Activated naive CD4-positive, alpha-beta T cell treated with anti-CD3 and anti-CD28 coated beads for 36 hours (primary cell): ENCODE measurements around the gene ANKRD16. TPM values are rescaled to one million over a fixed set of nuclear protein-coding genes. Genes with fewer than 3 reads are reported as not detected.
"Not testable (repeated sequence)": the region's sequence is repeated elsewhere in the genome, so short reads cannot be mapped to it uniquely, and the experiment has no call there.

Source experiments
- CTCF ChIA-PET: fragments of 350-600 bp; sonication (Branson Sonifier 250); formaldehyde crosslinking; loops from one replicate; lab custom pipeline; 2021; ENCODE audit warnings: antibody characterized with exemption; lab: Charles Lee
- DNase-seq: peaks from one replicate; pipeline ENCODE4 v3.0.0-alpha.2; 2020
- H3K27ac Mint-ChIP-seq: one replicate; pipeline ENCODE4 v1.8.0; 2021; ENCODE audit warnings: mild to moderate bottlenecking, mixed read lengths
- H3K27me3 Mint-ChIP-seq: one replicate; pipeline ENCODE4 v1.8.0; 2021; ENCODE audit warnings: low read depth, mixed read lengths
- H3K36me3 Mint-ChIP-seq: one replicate; pipeline ENCODE4 v1.8.0; 2021; ENCODE audit warnings: low read depth, mixed read lengths
- H3K4me1 Mint-ChIP-seq: one replicate; pipeline ENCODE4 v1.8.0; 2021; ENCODE audit warnings: low read depth, mixed read lengths
- H3K4me3 Mint-ChIP-seq: one replicate; pipeline ENCODE4 v1.8.0; 2021; ENCODE audit warnings: mild to moderate bottlenecking, moderate library complexity, mixed read lengths
- H3K9me3 Mint-ChIP-seq: one replicate; pipeline ENCODE4 v1.8.0; 2021; ENCODE audit warnings: mixed read lengths
- intact Hi-C: fragments of 100-400 bp; cut with micrococcal nuclease; formaldehyde crosslinking; loops from one replicate; pipeline ENCODE4 v1.15.1; 2023
- total RNA-seq, 2 experiments: library from RNA; stranded (reverse); gene quantifications; one replicate each; pipeline ENCODE4 v1.2.3, GENCODE V29; 2021

The ANKRD16 gene
- total RNA-seq, 2 experiments from 2014 or later, result 3.6 to 3.9 TPM

- H3K27me3 Mint-ChIP-seq, H3K4me1 Mint-ChIP-seq, H3K4me3 Mint-ChIP-seq, intact Hi-C loops, DNase-seq, H3K27ac Mint-ChIP-seq, H3K9me3 Mint-ChIP-seq, H3K36me3 Mint-ChIP-seq: not testable (repeated sequence)
- CTCF ChIA-PET, result interaction anchor here (1.7 kb wide), 1 partner anchor 23 kb away, joined by 6 read pairs; the partner anchor contains the start of genes ANKRD16 and FBH1
Observed at GRCh38 chr10:5867091-5867615, 22.5 kb downstream of the ANKRD16 start.

- H3K36me3 Mint-ChIP-seq, DNase-seq, H3K4me3 Mint-ChIP-seq, H3K27me3 Mint-ChIP-seq, H3K9me3 Mint-ChIP-seq, H3K4me1 Mint-ChIP-seq, intact Hi-C loops, H3K27ac Mint-ChIP-seq: not testable (repeated sequence)
- CTCF ChIA-PET, result interaction anchor here (1.7 kb wide), 1 partner anchor 24 kb away, joined by 6 read pairs; the partner anchor contains the start of genes ANKRD16 and FBH1
Observed at GRCh38 chr10:5866451-5867081, 23.1 kb downstream of the ANKRD16 start.

- intact Hi-C loops, H3K27me3 Mint-ChIP-seq, H3K4me3 Mint-ChIP-seq, H3K9me3 Mint-ChIP-seq, H3K36me3 Mint-ChIP-seq, DNase-seq, H3K4me1 Mint-ChIP-seq, H3K27ac Mint-ChIP-seq: not testable (repeated sequence)
- CTCF ChIA-PET, result interaction anchor here (0.6 to 1.1 kb wide), 3 partner anchors 19 to 1047 kb away, joined by 3 read pairs; no protein-coding TSS in a partner anchor
Observed at GRCh38 chr10:5862981-5863685, 26.6 kb downstream of the ANKRD16 start.

GRCh38 chr10:5862360-5862961, 27.2 kb downstream of the ANKRD16 start:
- no peaks in the 10 kb centered on the region for H3K27me3 Mint-ChIP-seq
- no peak for DNase-seq
- intact Hi-C loops, result no loop called here
- peaks cover 5% of the 10 kb centered on the region for H3K4me1 Mint-ChIP-seq
- H3K9me3 Mint-ChIP-seq, result no peaks in the 10 kb centered on the region
- peaks cover 5% of the 10 kb centered on the region for H3K36me3 Mint-ChIP-seq
- H3K4me3 Mint-ChIP-seq, result no peak overlapping the region
- CTCF ChIA-PET, result interaction anchor here (0.7 to 1.1 kb wide), 2 partner anchors 18 to 326 kb away, joined by 3 read pairs; no protein-coding TSS in a partner anchor
- no peak overlapping the region for H3K27ac Mint-ChIP-seq

GRCh38 chr10:5860066-5860465, 29.6 kb downstream of the ANKRD16 start:
- CTCF ChIA-PET, result interaction anchor here (0.6 to 1.1 kb wide), 4 partner anchors 11 to 163 kb away, joined by 3 to 6 read pairs (median 4); no protein-coding TSS in a partner anchor
- Mint-ChIP-seq H3K27ac (no peak overlapping the region), H3K9me3 (no peaks in the 10 kb centered on the region), H3K36me3 (peaks cover 5% of the 10 kb centered on the region), H3K4me1 (no peaks in the 10 kb centered on the region), H3K4me3 (no peak overlapping the region), H3K27me3 (no peaks in the 10 kb centered on the region)
- no peak for DNase-seq
- intact Hi-C loops, result no loop called here

- H3K4me3 Mint-ChIP-seq, result no peak overlapping the region
- no peak for DNase-seq
- no peak overlapping the region for H3K27ac Mint-ChIP-seq
- CTCF ChIA-PET, result interaction anchor here (1.3 kb wide), 1 partner anchor 45 kb away, joined by 4 read pairs; the partner anchor contains the start of gene GDI2
- no peaks in the 10 kb centered on the region for H3K4me1 Mint-ChIP-seq
- no peaks in the 10 kb centered on the region for H3K9me3 Mint-ChIP-seq
- H3K27me3 Mint-ChIP-seq, result no peaks in the 10 kb centered on the region
- intact Hi-C loops, result no loop called here
- H3K36me3 Mint-ChIP-seq, result peaks cover 5% of the 10 kb centered on the region
Observed at GRCh38 chr10:5858811-5859210, 30.9 kb downstream of the ANKRD16 start.

GRCh38 chr10:5856701-5857004, 33.0 kb downstream of the ANKRD16 start:
- Mint-ChIP-seq H3K27ac (no peak overlapping the region), H3K4me3 (no peak overlapping the region), H3K27me3 (no peaks in the 10 kb centered on the region), H3K36me3 (no peaks in the 10 kb centered on the region), H3K4me1 (no peaks in the 10 kb centered on the region), H3K9me3 (no peaks in the 10 kb centered on the region)
- intact Hi-C loops, result no loop called here
- CTCF ChIA-PET, result no interaction called here
- DNase-seq, result no peak

- CTCF ChIA-PET, result no interaction called here
- H3K4me1 Mint-ChIP-seq, result no peaks in the 10 kb centered on the region
- H3K9me3 Mint-ChIP-seq, result no peaks in the 10 kb centered on the region
- no peaks in the 10 kb centered on the region for H3K27me3 Mint-ChIP-seq
- H3K4me3 Mint-ChIP-seq, result no peak overlapping the region
- no peaks in the 10 kb centered on the region for H3K36me3 Mint-ChIP-seq
- intact Hi-C loops, result no loop called here
- H3K27ac Mint-ChIP-seq, result no peak overlapping the region
- DNase-seq, result no peak
Observed at GRCh38 chr10:5855979-5856700, 33.6 kb downstream of the ANKRD16 start.

- H3K9me3 Mint-ChIP-seq, result no peaks in the 10 kb centered on the region
- no peaks in the 10 kb centered on the region for H3K4me1 Mint-ChIP-seq
- H3K36me3 Mint-ChIP-seq, result no peaks in the 10 kb centered on the region
- H3K27me3 Mint-ChIP-seq, result no peaks in the 10 kb centered on the region
- H3K27ac Mint-ChIP-seq, result no peak overlapping the region
- H3K4me3 Mint-ChIP-seq, result no peak overlapping the region
- intact Hi-C loops, result no loop called here
- CTCF ChIA-PET, result no interaction called here
- DNase-seq, result no peak
Observed at GRCh38 chr10:5854131-5854475, 35.6 kb downstream of the ANKRD16 start.

GRCh38 chr10:5846667-5847066, 43.0 kb downstream of the ANKRD16 start:
- Mint-ChIP-seq H3K4me1 (peaks cover 34% of the 10 kb centered on the region), H3K27ac (peak overlapping the region; percentile 84)
- H3K9me3 Mint-ChIP-seq, H3K36me3 Mint-ChIP-seq, H3K4me3 Mint-ChIP-seq, DNase-seq, CTCF ChIA-PET, H3K27me3 Mint-ChIP-seq: not testable (repeated sequence)
- intact Hi-C loops, result loop anchor here (1.0 kb wide), 1 partner anchor 26 kb away; no protein-coding TSS in a partner anchor

- Mint-ChIP-seq H3K4me1 (peaks cover 34% of the 10 kb centered on the region), H3K27me3 (no peaks in the 10 kb centered on the region), H3K4me3 (no peak overlapping the region), H3K36me3 (no peaks in the 10 kb centered on the region), H3K9me3 (no peaks in the 10 kb centered on the region), H3K27ac (peak overlapping the region; percentile 14)
- intact Hi-C loops, result no loop called here
- CTCF ChIA-PET, result interaction anchor here (0.7 to 1.6 kb wide), 6 partner anchors 19 to 215 kb away, joined by 3 to 7 read pairs (median 4); partner anchors contain the start of gene GDI2
- DNase-seq, result no peak
Observed at GRCh38 chr10:5844345-5845055, 45.2 kb downstream of the ANKRD16 start.
